Ovary (tissue), 3 donors: ENCODE measurements around the gene BRCC3.

ENCODE experiments used
- CTCF ChIP-seq, 3 donors: fragments of 450-650 bp in 2 of 3; fragments of 200-600 bp in 1 of 3; IDR thresholded peaks; one replicate each; pipeline versions ENCODE4 v1.5.1 to v1.8.0; 2016 to 2022; ENCODE audit warnings: antibody characterized with exemption in 3 of 3, mild to moderate bottlenecking in 1 of 3
- EP300 ChIP-seq: sonication (generic); formaldehyde crosslinking; IDR thresholded peaks from one replicate; pipeline ENCODE4 v1.6.1; 2017; ENCODE audit warnings: antibody characterized with exemption
- donor health status: DM: no; HTN: no; CAD: no.

GRCh38 chrX:155048977-155049619 lies 22.2 kb upstream of the BRCC3 start:
- TF ChIP-seq CTCF (IDR thresholded peaks at IDR 0.05): no peak
- TF ChIP-seq EP300: no peak
